WTC11 (cell line): ENCODE data around the gene FANCE. TPM values are rescaled to one million over a fixed set of nuclear protein-coding genes. Genes with fewer than 3 reads are reported as not detected.

ENCODE experiments used
- ATAC-seq: fragments of 200-7000 bp; cut with Tn5 transposase; 2 replicates; pipeline ENCODE4 v1.10.0; 2021; ENCODE audit warnings: mild to moderate bottlenecking, moderate library complexity
- CTCF ChIA-PET: fragments of 300-600 bp; sonication (Branson Sonifier 250); formaldehyde crosslinking; loops from one replicate; lab custom pipeline; 2021; ENCODE audit warnings: antibody characterized with exemption; lab: Charles Lee
- POLR2A ChIA-PET: fragments of 350-600 bp; sonication (Branson Sonifier 250); formaldehyde crosslinking; loops from one replicate; lab custom pipeline; 2021; ENCODE audit warnings: antibody characterized with exemption; lab: Charles Lee
- DNase-seq: peaks from one replicate; pipeline ENCODE4 v3.0.0; 2021; ENCODE audit warnings: low spot score
- H3K27ac Mint-ChIP-seq: 2 replicates; pipeline ENCODE4 v1.8.0; 2021; ENCODE audit warnings: mixed read lengths
- H3K27me3 Mint-ChIP-seq: 2 replicates; pipeline ENCODE4 v1.8.0; 2021; ENCODE audit warnings: low read depth, mild to moderate bottlenecking, moderate library complexity, mixed read lengths
- H3K36me3 Mint-ChIP-seq: 2 replicates; pipeline ENCODE4 v1.8.0; 2021; ENCODE audit warnings: mixed read lengths
- H3K4me1 Mint-ChIP-seq: 2 replicates; pipeline ENCODE4 v1.8.0; 2022; ENCODE audit warnings: mixed read lengths
- H3K4me3 Mint-ChIP-seq: 2 replicates; pipeline ENCODE4 v1.8.0; 2021; ENCODE audit warnings: mild to moderate bottlenecking, moderate library complexity, mixed read lengths
- H3K9me3 Mint-ChIP-seq: 2 replicates; pipeline ENCODE4 v1.8.0; 2021; ENCODE audit warnings: mixed read lengths
- FOXP1 ChIP-seq: sonication (generic); formaldehyde crosslinking; IDR thresholded peaks from 2 replicates; pipeline ENCODE4 v1.8.0; 2022; ENCODE audit warnings: missing genetic modification reagents, mild to moderate bottlenecking, moderate library complexity, borderline replicate concordance
- MXD4 ChIP-seq: fragments of 250-450 bp; sonication (Bioruptor Pico); IDR thresholded peaks from 2 replicates; pipeline ENCODE4 v1.8.0; 2021; ENCODE audit warnings: mild to moderate bottlenecking, moderate library complexity, borderline replicate concordance
- NFYB ChIP-seq: sonication (generic); formaldehyde crosslinking; conservative IDR thresholded peaks from 2 replicates; pipeline ENCODE4 v1.8.0; 2022; ENCODE audit warnings: low read depth, missing genetic modification reagents
- NR1H2 ChIP-seq: sonication (generic); formaldehyde crosslinking; IDR thresholded peaks from 2 replicates; pipeline ENCODE4 v1.9.0; 2021; ENCODE audit warnings: mild to moderate bottlenecking, moderate library complexity, missing genetic modification reagents
- NR3C1 ChIP-seq: sonication (generic); formaldehyde crosslinking; conservative IDR thresholded peaks from 2 replicates; pipeline ENCODE4 v1.8.1; 2023; ENCODE audit warnings: low read depth, mild to moderate bottlenecking, missing genetic modification reagents
- RORB ChIP-seq: fragments of 250-450 bp; sonication (Bioruptor Pico); IDR thresholded peaks from 2 replicates; pipeline ENCODE4 v1.9.0; 2021; ENCODE audit warnings: mild to moderate bottlenecking
- SMAD4 ChIP-seq: sonication (generic); formaldehyde crosslinking; IDR thresholded peaks from 2 replicates; pipeline ENCODE4 v1.8.0; 2022; ENCODE audit warnings: mild to moderate bottlenecking, missing genetic modification reagents
- TCF7 ChIP-seq: sonication (generic); formaldehyde crosslinking; IDR thresholded peaks from 2 replicates; pipeline ENCODE4 v1.8.0; 2022; ENCODE audit warnings: mild to moderate bottlenecking, low read depth, missing genetic modification reagents, moderate library complexity
- ZNF121 ChIP-seq: sonication (generic); formaldehyde crosslinking; IDR thresholded peaks from 2 replicates; pipeline ENCODE4 v1.8.0; 2023; ENCODE audit warnings: missing genetic modification reagents
- ZNF263 ChIP-seq: sonication (generic); formaldehyde crosslinking; IDR thresholded peaks from 2 replicates; pipeline ENCODE4 v1.8.1; 2022; ENCODE audit warnings: low read depth, mild to moderate bottlenecking, moderate library complexity, missing genetic modification reagents
- total RNA-seq: library from RNA; stranded (reverse); gene quantifications from 3 replicates; pipeline ENCODE4 v1.2.3, GENCODE V29; 2021
- TF ChIP-seq, protein P1 (sequence below): sonication (generic); formaldehyde crosslinking; IDR thresholded peaks from 2 replicates; pipeline ENCODE4 v1.8.1; 2022; ENCODE audit warnings: mild to moderate bottlenecking, moderate library complexity, missing genetic modification reagents
- TF ChIP-seq, protein P2 (sequence below): sonication (generic); formaldehyde crosslinking; IDR thresholded peaks from 2 replicates; pipeline ENCODE4 v1.8.1; 2022; ENCODE audit warnings: mild to moderate bottlenecking, missing genetic modification reagents, moderate library complexity, borderline replicate concordance
- TF ChIP-seq, protein P3 (sequence below): sonication (generic); formaldehyde crosslinking; conservative IDR thresholded peaks from 2 replicates; pipeline ENCODE4 v1.8.1; 2022; ENCODE audit warnings: mild to moderate bottlenecking, missing genetic modification reagents
- TF ChIP-seq, protein P4 (sequence below): sonication (generic); formaldehyde crosslinking; IDR thresholded peaks from 2 replicates; pipeline ENCODE4 v1.8.0; 2022; ENCODE audit warnings: mild to moderate bottlenecking, missing genetic modification reagents
- TF ChIP-seq, protein P5 (sequence below): sonication (generic); formaldehyde crosslinking; IDR thresholded peaks from 2 replicates; pipeline ENCODE4 v1.8.1; 2023; ENCODE audit warnings: mild to moderate bottlenecking, moderate library complexity, missing genetic modification reagents
- TF ChIP-seq, protein P6 (sequence below): fragments of 250-450 bp; sonication (Bioruptor Pico); IDR thresholded peaks from 2 replicates; pipeline ENCODE4 v2.1.2; 2022; ENCODE audit warnings: mild to moderate bottlenecking, moderate library complexity
- TF ChIP-seq, protein P7 (sequence below): fragments of 250-450 bp; sonication (Bioruptor Pico); IDR thresholded peaks from 2 replicates; pipeline ENCODE4 v1.9.0; 2021; ENCODE audit warnings: mild to moderate bottlenecking

Gene FANCE
- total RNA-seq, 1 experiment from 2014 or later, result 22.3 TPM

DNA sequence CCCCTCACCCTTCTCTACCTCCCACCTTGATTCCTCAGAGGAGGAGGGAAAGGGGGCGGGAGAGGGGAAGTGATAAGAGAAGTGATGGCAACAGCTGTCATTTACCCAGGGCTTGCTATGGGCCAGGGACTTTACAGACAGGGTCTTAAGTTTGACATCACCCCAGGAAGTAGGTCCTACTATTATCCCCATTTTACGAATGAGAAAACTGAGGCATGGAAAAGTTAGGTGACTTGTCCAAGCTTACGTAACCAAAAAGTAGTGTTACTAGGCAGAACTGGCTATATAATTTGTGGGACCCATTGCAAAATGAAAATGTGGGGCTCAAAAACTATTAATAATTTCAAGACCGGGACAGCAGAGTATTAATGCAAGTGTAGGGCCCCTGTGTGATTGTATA, 10.5 kb upstream of the FANCE start:
- no peak overlapping the region for H3K4me3 Mint-ChIP-seq
- no peak overlapping the region for H3K27ac Mint-ChIP-seq
- DNase-seq (no peak), ATAC-seq (no peak)
- H3K36me3 Mint-ChIP-seq, result no peaks in the 10 kb centered on the region
- TF ChIP-seq, protein P1, sequence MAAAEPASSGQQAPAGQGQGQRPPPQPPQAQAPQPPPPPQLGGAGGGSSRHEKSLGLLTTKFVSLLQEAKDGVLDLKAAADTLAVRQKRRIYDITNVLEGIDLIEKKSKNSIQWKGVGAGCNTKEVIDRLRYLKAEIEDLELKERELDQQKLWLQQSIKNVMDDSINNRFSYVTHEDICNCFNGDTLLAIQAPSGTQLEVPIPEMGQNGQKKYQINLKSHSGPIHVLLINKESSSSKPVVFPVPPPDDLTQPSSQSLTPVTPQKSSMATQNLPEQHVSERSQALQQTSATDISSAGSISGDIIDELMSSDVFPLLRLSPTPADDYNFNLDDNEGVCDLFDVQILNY, result no peak
- TF ChIP-seq MXD4, result no peak
- no peak for TF ChIP-seq RORB (CRISPR knock-in tag)
- TF ChIP-seq NR1H2 (CRISPR knock-in tag), result no peak
- no peak for TF ChIP-seq ZNF121 (CRISPR knock-in tag)
- TF ChIP-seq, protein P2, sequence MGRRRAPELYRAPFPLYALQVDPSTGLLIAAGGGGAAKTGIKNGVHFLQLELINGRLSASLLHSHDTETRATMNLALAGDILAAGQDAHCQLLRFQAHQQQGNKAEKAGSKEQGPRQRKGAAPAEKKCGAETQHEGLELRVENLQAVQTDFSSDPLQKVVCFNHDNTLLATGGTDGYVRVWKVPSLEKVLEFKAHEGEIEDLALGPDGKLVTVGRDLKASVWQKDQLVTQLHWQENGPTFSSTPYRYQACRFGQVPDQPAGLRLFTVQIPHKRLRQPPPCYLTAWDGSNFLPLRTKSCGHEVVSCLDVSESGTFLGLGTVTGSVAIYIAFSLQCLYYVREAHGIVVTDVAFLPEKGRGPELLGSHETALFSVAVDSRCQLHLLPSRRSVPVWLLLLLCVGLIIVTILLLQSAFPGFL (CRISPR knock-in tag), result no peak
- no peak for TF ChIP-seq FOXP1
- TF ChIP-seq SMAD4, result no peak
- TF ChIP-seq, protein P3, sequence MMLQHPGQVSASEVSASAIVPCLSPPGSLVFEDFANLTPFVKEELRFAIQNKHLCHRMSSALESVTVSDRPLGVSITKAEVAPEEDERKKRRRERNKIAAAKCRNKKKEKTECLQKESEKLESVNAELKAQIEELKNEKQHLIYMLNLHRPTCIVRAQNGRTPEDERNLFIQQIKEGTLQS (CRISPR knock-in tag), result no peak
- TF ChIP-seq, protein P4, sequence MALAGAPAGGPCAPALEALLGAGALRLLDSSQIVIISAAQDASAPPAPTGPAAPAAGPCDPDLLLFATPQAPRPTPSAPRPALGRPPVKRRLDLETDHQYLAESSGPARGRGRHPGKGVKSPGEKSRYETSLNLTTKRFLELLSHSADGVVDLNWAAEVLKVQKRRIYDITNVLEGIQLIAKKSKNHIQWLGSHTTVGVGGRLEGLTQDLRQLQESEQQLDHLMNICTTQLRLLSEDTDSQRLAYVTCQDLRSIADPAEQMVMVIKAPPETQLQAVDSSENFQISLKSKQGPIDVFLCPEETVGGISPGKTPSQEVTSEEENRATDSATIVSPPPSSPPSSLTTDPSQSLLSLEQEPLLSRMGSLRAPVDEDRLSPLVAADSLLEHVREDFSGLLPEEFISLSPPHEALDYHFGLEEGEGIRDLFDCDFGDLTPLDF (CRISPR knock-in tag), result no peak
- TF ChIP-seq, protein P5, sequence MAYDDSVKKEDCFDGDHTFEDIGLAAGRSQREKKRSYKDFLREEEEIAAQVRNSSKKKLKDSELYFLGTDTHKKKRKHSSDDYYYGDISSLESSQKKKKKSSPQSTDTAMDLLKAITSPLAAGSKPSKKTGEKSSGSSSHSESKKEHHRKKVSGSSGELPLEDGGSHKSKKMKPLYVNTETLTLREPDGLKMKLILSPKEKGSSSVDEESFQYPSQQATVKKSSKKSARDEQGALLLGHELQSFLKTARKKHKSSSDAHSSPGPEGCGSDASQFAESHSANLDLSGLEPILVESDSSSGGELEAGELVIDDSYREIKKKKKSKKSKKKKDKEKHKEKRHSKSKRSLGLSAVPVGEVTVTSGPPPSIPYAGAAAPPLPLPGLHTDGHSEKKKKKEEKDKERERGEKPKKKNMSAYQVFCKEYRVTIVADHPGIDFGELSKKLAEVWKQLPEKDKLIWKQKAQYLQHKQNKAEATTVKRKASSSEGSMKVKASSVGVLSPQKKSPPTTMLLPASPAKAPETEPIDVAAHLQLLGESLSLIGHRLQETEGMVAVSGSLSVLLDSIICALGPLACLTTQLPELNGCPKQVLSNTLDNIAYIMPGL (CRISPR knock-in tag), result no peak
- no peak for TF ChIP-seq ZNF263
- no peak for TF ChIP-seq NR3C1 (CRISPR knock-in tag)
- ChIA-PET POLR2A (no interaction called here), CTCF (no interaction called here)
- no peaks in the 10 kb centered on the region for H3K9me3 Mint-ChIP-seq
- H3K27me3 Mint-ChIP-seq, result no peaks in the 10 kb centered on the region
- no peaks in the 10 kb centered on the region for H3K4me1 Mint-ChIP-seq

DNA sequence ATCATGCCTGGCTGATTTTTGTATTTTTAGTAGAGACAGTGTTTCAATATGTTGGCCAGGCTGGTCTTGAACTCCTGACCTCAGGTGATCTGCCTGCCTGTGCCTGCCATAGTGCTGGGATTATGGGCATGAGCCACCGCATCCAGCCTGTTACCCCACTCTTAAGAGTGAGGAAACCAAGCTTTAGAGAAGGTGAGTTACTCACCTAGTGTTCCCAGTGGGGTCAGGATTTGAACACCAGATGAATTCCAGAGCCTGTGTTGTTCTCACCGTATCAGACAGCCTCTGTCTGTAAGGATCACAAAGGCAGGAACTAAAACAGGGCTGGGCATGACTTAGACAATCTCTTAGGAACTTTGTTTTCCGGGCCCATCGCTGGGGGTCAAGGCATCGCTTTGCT, 9.4 kb upstream of the FANCE start:
- POLR2A ChIA-PET, result interaction anchor here (1.0 kb wide), 1 partner anchor 100 kb away, joined by 7 read pairs; no protein-coding TSS in a partner anchor
- no peak overlapping the region; the same call in 1 of the 2 replicates for H3K27ac Mint-ChIP-seq

More for the DNA sequence above, 9.4 kb upstream of the FANCE start:
- CTCF ChIA-PET, result interaction anchor here (0.7 to 1.6 kb wide), 2 partner anchors 101 to 145 kb away, joined by 3 to 7 read pairs; partner anchors contain the start of gene DEF6
- Mint-ChIP-seq H3K4me1 (no peaks in the 10 kb centered on the region), H3K9me3 (no peaks in the 10 kb centered on the region), H3K36me3 (no peaks in the 10 kb centered on the region), H3K4me3 (no peak overlapping the region), H3K27me3 (no peaks in the 10 kb centered on the region)
- no peak for DNase-seq
- TF ChIP-seq TCF7 (CRISPR knock-in tag), result no peak
- TF ChIP-seq, protein P6, sequence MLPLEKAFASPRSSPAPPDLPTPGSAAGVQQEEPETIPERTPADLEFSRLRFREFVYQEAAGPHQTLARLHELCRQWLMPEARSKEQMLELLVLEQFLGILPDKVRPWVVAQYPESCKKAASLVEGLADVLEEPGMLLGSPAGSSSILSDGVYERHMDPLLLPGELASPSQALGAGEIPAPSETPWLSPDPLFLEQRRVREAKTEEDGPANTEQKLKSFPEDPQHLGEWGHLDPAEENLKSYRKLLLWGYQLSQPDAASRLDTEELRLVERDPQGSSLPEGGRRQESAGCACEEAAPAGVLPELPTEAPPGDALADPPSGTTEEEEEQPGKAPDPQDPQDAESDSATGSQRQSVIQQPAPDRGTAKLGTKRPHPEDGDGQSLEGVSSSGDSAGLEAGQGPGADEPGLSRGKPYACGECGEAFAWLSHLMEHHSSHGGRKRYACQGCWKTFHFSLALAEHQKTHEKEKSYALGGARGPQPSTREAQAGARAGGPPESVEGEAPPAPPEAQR (CRISPR knock-in tag), result no peak
- no peak for TF ChIP-seq NFYB (CRISPR knock-in tag)
- TF ChIP-seq FOXP1, result no peak
- TF ChIP-seq, protein P7, sequence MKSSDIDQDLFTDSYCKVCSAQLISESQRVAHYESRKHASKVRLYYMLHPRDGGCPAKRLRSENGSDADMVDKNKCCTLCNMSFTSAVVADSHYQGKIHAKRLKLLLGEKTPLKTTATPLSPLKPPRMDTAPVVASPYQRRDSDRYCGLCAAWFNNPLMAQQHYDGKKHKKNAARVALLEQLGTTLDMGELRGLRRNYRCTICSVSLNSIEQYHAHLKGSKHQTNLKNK (CRISPR knock-in tag), result no peak
- no peak for ATAC-seq
